Transverse colon (tissue), 4 donors: Measurements from ENCODE around the gene PRKCZ. TPM values are rescaled to one million over a fixed set of nuclear protein-coding genes. Genes with fewer than 3 reads are reported as not detected.

Source experiments
- DNase-seq: peaks from one replicate; pipeline ENCODE4 v3.0.0-alpha.2; 2019
- H3K27ac ChIP-seq, 4 donors: fragments of 200-600 bp; sonication (generic); 2 replicates each; pipeline ENCODE4 v1.5.1; 2016 to 2018; ENCODE audit warnings: inconsistent platforms in 4 of 4
- H3K27me3 ChIP-seq: fragments of 200-600 bp; sonication (generic); 2 replicates; pipeline ENCODE4 v1.5.1; 2017; ENCODE audit warnings: inconsistent platforms
- H3K36me3 ChIP-seq, 4 donors: fragments of 200-600 bp; sonication (generic); 2 replicates each; pipeline ENCODE4 v1.5.1; 2017 to 2019; ENCODE audit warnings: inconsistent platforms in 4 of 4
- H3K4me1 ChIP-seq, 4 donors: fragments of 200-600 bp; sonication (generic); 2 replicates each; pipeline ENCODE4 v1.5.1; 2017 to 2020; ENCODE audit warnings: inconsistent platforms in 4 of 4
- H3K4me3 ChIP-seq, 4 donors: fragments of 200-600 bp; sonication (generic); 1 replicate in 1 of 4; 2 replicates in 3 of 4; pipeline versions ENCODE4 v1.5.1 to v1.6.1; 2017 to 2019; ENCODE audit warnings: inconsistent platforms in 4 of 4
- H3K9me3 ChIP-seq, 2 donors: fragments of 200-600 bp; sonication (generic); 2 replicates each; pipeline ENCODE4 v1.5.1; 2017 to 2019; ENCODE audit warnings: inconsistent platforms in 2 of 2
- EP300 ChIP-seq: sonication (generic); formaldehyde crosslinking; IDR thresholded peaks from one replicate; pipeline ENCODE4 v1.6.1; 2017; ENCODE audit warnings: antibody characterized with exemption, low read depth
- POLR2A ChIP-seq: fragments of 450-650 bp; IDR thresholded peaks from one replicate; pipeline ENCODE4 v1.6.1; 2016; ENCODE audit warnings: antibody characterized with exemption, mild to moderate bottlenecking, moderate library complexity
- POLR2AphosphoS5 ChIP-seq, 3 donors: sonication (generic); formaldehyde crosslinking; IDR thresholded peaks; one replicate each; pipeline ENCODE4 v1.6.1; 2016; ENCODE audit warnings: antibody characterized with exemption in 3 of 3
- WGBS, 2 donors: methylation state at CpG; one replicate each; pipeline ENCODE4 v1.1.5; 2018; ENCODE audit warnings: low coverage in 1 of 2; 5-methylcytosine and 5-hydroxymethylcytosine counted together
- in situ Hi-C, 4 donors: fragments of 200-750 bp; cut with MboI; loops; one replicate each; pipeline versions ENCODE4 v1.15.0 to v1.15.1; 2017; ENCODE audit warnings: low sequenced_read_pairs in 3 of 4, low pct_ligation_motif_present in 1 of 4, low pct_unique_long_range_greater_than_20kb in 1 of 4
- intact Hi-C: fragments of 100-400 bp; cut with DNase I; formaldehyde crosslinking; loops from one replicate; pipeline ENCODE4 v1.15.1; 2023; ENCODE audit warnings: low total_unique reads
- total RNA-seq, 4 donors: library from RNA; depleted of rRNA; stranded (reverse); fragments of >200 nt; gene quantifications; one replicate each; pipeline ENCODE4 v1.1.0, GENCODE V29; 2016
- TF ChIP-seq, protein P1 (sequence below), 5 experiments: fragments of 200-600 bp in 3 of 5; fragments of 450-650 bp in 2 of 5; sonication (generic) in 3 of 5; IDR thresholded peaks; 1 replicate in 2 of 5; 2 replicates in 3 of 5; pipeline ENCODE4 v1.5.1; 2016 to 2017; ENCODE audit warnings: antibody characterized with exemption in 5 of 5, inconsistent platforms in 3 of 5, mild to moderate bottlenecking in 2 of 5, moderate library complexity in 1 of 5

PRKCZ gene
- total RNA-seq, 4 donors from 2014 or later, result 48.6 to 96.7 (median 54.4) TPM

DNA sequence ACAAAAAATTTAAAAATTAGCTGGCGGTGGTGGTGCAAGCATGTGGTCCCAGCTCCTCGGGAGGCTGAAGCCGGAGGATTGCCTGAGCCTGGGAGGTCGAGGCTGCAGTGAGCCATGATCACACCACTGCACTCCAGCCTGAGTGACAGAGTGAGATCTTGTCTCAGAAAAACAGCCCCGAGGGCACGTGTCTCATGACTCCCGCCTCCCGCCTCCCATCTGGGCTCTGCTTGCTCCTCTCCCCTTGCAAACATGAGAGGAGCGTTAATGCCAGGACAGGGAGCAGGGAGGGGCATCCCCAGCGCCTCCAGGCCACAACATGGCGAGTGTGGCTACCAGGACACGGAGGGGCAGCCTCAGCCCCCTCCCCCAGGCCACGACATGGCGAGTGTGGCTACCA lies 116.0 kb downstream of the PRKCZ start:
- no peak overlapping the region for H3K4me3 ChIP-seq
- no peaks in the 10 kb centered on the region for H3K9me3 ChIP-seq
- no peaks in the 10 kb centered on the region for H3K4me1 ChIP-seq
- 83% methylated on average over 11 of the region's 14 CpGs; no CpG with 5 or more reads in 1 of the 2 donors for WGBS, 2 donors
- DNase-seq, result no peak
- no peak overlapping the region for H3K27ac ChIP-seq
- intact Hi-C loops (no loop called here), in situ Hi-C loops (no loop called here)
- no peak for TF ChIP-seq EP300
- TF ChIP-seq POLR2AphosphoS5 (IDR thresholded peaks at IDR 0.05), result no peak
- TF ChIP-seq POLR2A, result no peak
- TF ChIP-seq, protein P1, sequence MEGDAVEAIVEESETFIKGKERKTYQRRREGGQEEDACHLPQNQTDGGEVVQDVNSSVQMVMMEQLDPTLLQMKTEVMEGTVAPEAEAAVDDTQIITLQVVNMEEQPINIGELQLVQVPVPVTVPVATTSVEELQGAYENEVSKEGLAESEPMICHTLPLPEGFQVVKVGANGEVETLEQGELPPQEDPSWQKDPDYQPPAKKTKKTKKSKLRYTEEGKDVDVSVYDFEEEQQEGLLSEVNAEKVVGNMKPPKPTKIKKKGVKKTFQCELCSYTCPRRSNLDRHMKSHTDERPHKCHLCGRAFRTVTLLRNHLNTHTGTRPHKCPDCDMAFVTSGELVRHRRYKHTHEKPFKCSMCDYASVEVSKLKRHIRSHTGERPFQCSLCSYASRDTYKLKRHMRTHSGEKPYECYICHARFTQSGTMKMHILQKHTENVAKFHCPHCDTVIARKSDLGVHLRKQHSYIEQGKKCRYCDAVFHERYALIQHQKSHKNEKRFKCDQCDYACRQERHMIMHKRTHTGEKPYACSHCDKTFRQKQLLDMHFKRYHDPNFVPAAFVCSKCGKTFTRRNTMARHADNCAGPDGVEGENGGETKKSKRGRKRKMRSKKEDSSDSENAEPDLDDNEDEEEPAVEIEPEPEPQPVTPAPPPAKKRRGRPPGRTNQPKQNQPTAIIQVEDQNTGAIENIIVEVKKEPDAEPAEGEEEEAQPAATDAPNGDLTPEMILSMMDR (IDR thresholded peaks at IDR 0.05), result no peak
- H3K36me3 ChIP-seq, result no peaks in the 10 kb centered on the region
- H3K27me3 ChIP-seq, result no peaks in the 10 kb centered on the region

DNA sequence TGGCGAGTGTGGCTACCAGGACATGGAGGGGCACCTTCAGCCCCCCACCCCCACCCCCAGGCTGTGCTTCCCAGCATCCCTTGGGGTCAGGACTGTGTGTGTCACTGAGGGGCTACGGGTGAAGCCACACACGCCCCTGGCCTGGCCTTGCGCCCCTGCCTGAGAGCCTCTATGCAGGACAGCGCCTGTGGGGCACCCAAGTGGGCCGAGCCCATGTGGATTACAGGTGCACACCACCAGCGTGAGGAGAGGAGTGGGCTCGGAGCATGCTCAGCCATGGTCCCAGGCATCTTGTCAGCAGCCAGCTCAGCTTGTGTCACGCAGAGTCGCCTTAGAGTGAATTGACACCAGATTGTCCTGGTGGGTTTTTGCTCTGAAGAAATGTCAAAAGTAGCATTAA lies 116.5 kb downstream of the PRKCZ start:
- Histone ChIP-seq H3K9me3 (no peaks in the 10 kb centered on the region), H3K27me3 (no peaks in the 10 kb centered on the region), H3K27ac (no peak overlapping the region), H3K4me3 (no peak overlapping the region), H3K4me1 (no peaks in the 10 kb centered on the region), H3K36me3 (no peaks in the 10 kb centered on the region)
- intact Hi-C loops, result no loop called here
- no peak for DNase-seq
- TF ChIP-seq POLR2AphosphoS5 (IDR thresholded peaks at IDR 0.05) (no peak), EP300 (no peak), POLR2A (no peak)
- TF ChIP-seq, protein P1 (IDR thresholded peaks at IDR 0.05), result no peak
- WGBS, 2 donors, result 97% methylated on average over 10 of the region's 10 CpGs; no CpG with 5 or more reads in 1 of the 2 donors
- in situ Hi-C loops, result no loop called here

DNA sequence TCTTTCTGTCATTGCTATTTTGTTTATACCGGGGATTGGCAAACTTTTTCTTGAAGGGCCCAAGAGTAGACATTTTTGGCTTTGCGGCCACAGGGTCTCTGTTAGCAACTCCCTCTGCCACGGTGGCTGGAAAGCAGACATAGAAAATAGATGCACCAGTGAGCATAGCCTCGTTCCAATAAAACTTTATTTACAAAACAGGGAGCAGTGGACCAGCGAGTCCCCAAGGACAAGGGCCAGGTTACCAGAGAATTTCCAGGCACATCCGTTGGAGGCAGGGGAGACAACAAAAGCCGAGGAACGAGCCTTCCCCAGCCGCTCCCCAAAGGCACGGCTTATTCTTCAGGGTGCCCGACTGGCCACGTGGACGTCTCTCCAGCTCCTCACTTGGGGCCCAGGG lies 117.9 kb downstream of the PRKCZ start:
- no peaks in the 10 kb centered on the region for H3K4me1 ChIP-seq
- in situ Hi-C loops (no loop called here), intact Hi-C loops (no loop called here)
- no peaks in the 10 kb centered on the region for H3K27me3 ChIP-seq
- H3K36me3 ChIP-seq, result no peaks in the 10 kb centered on the region
- H3K27ac ChIP-seq, result no peak overlapping the region
- H3K4me3 ChIP-seq, result no peak overlapping the region
- no peaks in the 10 kb centered on the region for H3K9me3 ChIP-seq
- no peak for DNase-seq
- TF ChIP-seq POLR2AphosphoS5 (IDR thresholded peaks at IDR 0.05) (no peak), POLR2A (no peak), EP300 (no peak)
- TF ChIP-seq, protein P1 (IDR thresholded peaks at IDR 0.05), result no peak
- WGBS, 2 donors, result 87 to 92% methylated on average over 12 to 13 of the region's 13 CpGs

DNA sequence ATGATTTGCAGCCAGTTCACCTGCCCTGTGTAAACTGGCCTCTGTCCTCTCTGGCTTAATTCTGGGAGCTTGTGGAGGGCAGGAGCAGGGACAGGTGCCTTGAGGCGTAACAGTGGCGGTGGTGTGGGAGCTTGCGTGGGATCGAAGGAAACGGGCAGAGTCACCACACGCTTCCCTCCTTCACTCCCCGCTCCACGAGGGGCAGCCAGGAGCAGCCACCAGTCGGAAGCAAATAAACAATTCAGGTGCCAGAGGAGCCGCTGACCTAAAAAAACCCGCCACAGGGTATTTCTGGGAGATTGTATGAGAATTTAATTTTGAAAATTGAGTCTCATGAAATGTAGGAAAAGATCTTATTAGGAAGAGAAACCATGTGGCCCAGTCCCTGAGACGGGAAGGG lies 118.3 kb downstream of the PRKCZ start:
- H3K36me3 ChIP-seq, result no peaks in the 10 kb centered on the region
- H3K27me3 ChIP-seq, result no peaks in the 10 kb centered on the region
- intact Hi-C loops, result no loop called here
- H3K4me3 ChIP-seq, result no peak overlapping the region
- no peak overlapping the region for H3K27ac ChIP-seq
- H3K4me1 ChIP-seq, result no peaks in the 10 kb centered on the region
- TF ChIP-seq, protein P1 (IDR thresholded peaks at IDR 0.05), result no peak
- no peak for TF ChIP-seq POLR2AphosphoS5 (IDR thresholded peaks at IDR 0.05)
- no peak for TF ChIP-seq POLR2A
- TF ChIP-seq EP300, result no peak
- in situ Hi-C loops, result no loop called here
- no peaks in the 10 kb centered on the region for H3K9me3 ChIP-seq
- no peak for DNase-seq
- WGBS, 2 donors, result 95 to 96% methylated on average over 5 to 12 of the region's 12 CpGs
